ENCODE measurements around the gene GALNT8.
"Not testable (repeated sequence)": the region's sequence is repeated elsewhere in the genome, so short reads cannot be mapped to it uniquely, and the experiment has no call there.

Gene GALNT8, protein sequence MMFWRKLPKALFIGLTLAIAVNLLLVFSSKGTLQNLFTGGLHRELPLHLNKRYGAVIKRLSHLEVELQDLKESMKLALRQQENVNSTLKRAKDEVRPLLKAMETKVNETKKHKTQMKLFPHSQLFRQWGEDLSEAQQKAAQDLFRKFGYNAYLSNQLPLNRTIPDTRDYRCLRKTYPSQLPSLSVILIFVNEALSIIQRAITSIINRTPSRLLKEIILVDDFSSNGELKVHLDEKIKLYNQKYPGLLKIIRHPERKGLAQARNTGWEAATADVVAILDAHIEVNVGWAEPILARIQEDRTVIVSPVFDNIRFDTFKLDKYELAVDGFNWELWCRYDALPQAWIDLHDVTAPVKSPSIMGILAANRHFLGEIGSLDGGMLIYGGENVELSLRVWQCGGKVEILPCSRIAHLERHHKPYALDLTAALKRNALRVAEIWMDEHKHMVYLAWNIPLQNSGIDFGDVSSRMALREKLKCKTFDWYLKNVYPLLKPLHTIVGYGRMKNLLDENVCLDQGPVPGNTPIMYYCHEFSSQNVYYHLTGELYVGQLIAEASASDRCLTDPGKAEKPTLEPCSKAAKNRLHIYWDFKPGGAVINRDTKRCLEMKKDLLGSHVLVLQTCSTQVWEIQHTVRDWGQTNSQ

GRCh38 chr12:4719821-4720636 lies at the start of gene GALNT8:
GALNT8 (plus strand) TSS chr12:4720400; CDS start chr12:4720678, 278 bp downstream.
- no peak for DNase-seq (ENCODE audit: low read depth in 2 of 2, low spot score in 1 of 2)

- no peak for DNase-seq (ENCODE audit: low read depth in 2 of 2, low spot score in 1 of 2)
Observed at GRCh38 chr12:4679711-4680110, 40.5 kb upstream of the GALNT8 start.

GRCh38 chr12:4681732-4682131 lies 38.5 kb upstream of the GALNT8 start:
- DNase-seq (ENCODE audit: low read depth in 2 of 2, low spot score in 1 of 2), result no peak

GRCh38 chr12:4685317-4685716 lies 34.9 kb upstream of the GALNT8 start:
- no peak for DNase-seq (ENCODE audit: low read depth in 2 of 2, low spot score in 1 of 2)

GRCh38 chr12:4690760-4691159 lies 29.4 kb upstream of the GALNT8 start:
- DNase-seq (ENCODE audit: low read depth in 2 of 2, low spot score in 1 of 2), result no peak

GRCh38 chr12:4700621-4701026 lies 19.6 kb upstream of the GALNT8 start:
- no peak for DNase-seq (ENCODE audit: low read depth in 2 of 2, low spot score in 1 of 2)

- no peak for DNase-seq (ENCODE audit: low read depth in 2 of 2, low spot score in 1 of 2)
Observed at GRCh38 chr12:4701395-4702190, 18.6 kb upstream of the GALNT8 start.

GRCh38 chr12:4703676-4704075 lies 16.5 kb upstream of the GALNT8 start:
- no peak for DNase-seq (ENCODE audit: low read depth in 2 of 2, low spot score in 1 of 2)

GRCh38 chr12:4705824-4706223 lies 14.4 kb upstream of the GALNT8 start:
- no peak for DNase-seq (ENCODE audit: low read depth in 2 of 2, low spot score in 1 of 2)

DNA sequence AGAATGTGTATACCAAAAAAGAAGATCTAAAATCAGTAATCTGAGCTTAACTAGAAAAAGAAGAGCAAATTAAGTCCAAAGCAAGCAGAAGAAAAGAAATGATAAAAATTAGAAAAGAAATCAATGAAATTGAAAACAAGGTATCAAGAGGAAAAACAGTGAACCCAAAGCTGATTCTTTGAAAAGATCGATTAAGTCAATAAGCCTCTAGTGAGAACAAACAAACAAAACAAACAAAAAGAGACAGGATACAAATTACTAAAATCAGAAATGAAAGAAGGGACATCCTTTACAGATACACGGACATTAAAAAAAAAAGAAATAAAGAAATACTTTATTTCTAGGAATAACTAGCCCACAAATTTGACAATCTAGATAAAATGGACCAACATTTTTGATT lies 12.9 kb upstream of the GALNT8 start:
- DNase-seq (ENCODE audit: low read depth in 2 of 2, low spot score in 1 of 2), result no peak

DNA sequence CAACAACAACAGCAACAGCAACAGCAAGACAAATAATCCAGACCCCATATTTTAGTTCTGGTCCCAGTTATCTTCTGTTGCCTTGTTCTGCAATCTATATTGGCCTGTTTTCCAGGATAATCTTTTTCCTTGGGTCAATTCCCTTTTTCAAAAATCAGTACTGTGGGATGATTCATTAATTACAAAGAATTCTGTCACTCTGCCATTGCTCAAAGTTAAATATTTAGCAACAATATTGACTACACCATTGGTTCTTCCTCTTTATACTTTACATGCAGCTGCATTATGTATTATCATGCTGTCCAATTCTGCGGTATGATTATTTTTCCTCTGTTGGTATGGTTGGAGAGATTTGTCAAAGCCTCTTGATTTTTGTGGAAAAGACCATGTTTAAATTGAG lies 10.1 kb upstream of the GALNT8 start:
- no peak for DNase-seq (ENCODE audit: low read depth in 2 of 2, low spot score in 1 of 2)

GRCh38 chr12:4714879-4715278 lies 5.3 kb upstream of the GALNT8 start:
- DNase-seq (ENCODE audit: low read depth in 2 of 2, low spot score in 1 of 2), result no peak

- DNase-seq (ENCODE audit: low read depth in 2 of 2, low spot score in 1 of 2), result no peak
Observed at GRCh38 chr12:4717806-4718205, 2.4 kb upstream of the GALNT8 start.

- no peak for DNase-seq (ENCODE audit: low read depth in 2 of 2, low spot score in 1 of 2)
Observed at GRCh38 chr12:4720637-4720995, 416 bp downstream of the GALNT8 start.

GRCh38 chr12:4721587-4721986 lies 1.4 kb downstream of the GALNT8 start:
- not testable (repeated sequence) for DNase-seq (ENCODE audit: low read depth in 2 of 2, low spot score in 1 of 2)

- DNase-seq (ENCODE audit: low read depth in 2 of 2, low spot score in 1 of 2), result no peak
Observed at GRCh38 chr12:4723226-4723625, 3.0 kb downstream of the GALNT8 start.

GRCh38 chr12:4725057-4725456 lies 4.9 kb downstream of the GALNT8 start:
- DNase-seq (ENCODE audit: low read depth in 2 of 2, low spot score in 1 of 2), result no peak

DNA sequence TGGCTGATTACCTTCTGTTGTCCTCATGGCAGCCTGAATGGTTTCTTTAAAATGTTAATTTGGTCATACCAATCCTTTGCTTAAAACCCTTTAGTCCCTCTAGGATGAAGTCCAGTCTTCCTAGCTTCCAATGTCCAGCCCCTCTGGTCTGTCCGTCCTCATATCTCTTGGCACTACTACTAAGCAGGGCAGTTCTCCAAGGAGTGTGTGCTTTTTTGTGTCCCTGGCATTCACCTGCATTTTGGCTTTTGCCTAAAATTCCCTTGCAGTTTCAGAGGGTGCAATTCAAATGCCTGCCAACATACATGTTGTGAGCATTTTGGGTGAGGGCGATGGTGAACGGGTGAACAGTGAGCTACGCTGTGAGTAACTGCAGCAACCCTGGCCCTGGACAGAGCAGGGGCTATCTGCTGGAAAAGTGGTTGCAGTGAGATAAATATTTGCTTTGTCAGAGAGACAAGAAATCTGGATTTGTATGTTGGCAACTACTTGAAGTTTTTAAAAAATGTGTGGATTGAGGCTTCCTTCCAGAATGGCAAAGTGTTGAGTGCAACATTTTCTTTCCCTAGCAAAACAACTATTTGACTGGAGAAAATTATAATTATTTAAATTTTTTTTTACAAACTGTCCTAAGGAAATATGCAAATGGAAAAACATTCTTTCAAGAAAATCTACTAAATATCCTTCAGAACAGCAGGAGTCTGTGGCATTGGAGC lies 14.6 kb downstream of the GALNT8 start:
- no peak for DNase-seq (ENCODE audit: low read depth in 2 of 2, low spot score in 1 of 2)

- no peak for DNase-seq (ENCODE audit: low read depth in 2 of 2, low spot score in 1 of 2)
Observed at GRCh38 chr12:4736091-4736490, 15.9 kb downstream of the GALNT8 start.

DNA sequence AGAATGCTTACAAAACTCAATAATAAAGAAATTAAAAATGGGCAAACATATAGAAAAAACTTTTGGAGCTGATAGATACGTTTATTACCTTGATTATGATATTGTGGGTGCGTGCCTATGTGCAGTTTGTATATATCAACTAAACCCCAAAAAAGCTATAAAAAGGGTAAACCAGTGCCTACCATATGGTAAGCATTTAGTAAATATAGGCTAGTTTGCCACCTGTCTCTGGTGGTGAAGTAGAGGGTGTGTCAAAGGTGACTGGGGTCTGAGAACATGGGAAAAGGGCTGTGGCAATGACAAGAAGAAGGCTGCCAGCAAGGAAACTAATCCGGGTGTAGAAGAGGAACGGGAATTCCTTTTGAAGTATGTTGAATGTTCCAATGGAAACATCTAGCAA lies 18.3 kb downstream of the GALNT8 start:
- no peak for DNase-seq (ENCODE audit: low read depth in 2 of 2, low spot score in 1 of 2)

Measured in stimulated activated CD8-positive, alpha-beta memory T cell treated with anti-CD3 and anti-CD28 coated beads, Interleukin-4, amount 100 ng/mL, for 1 hour (primary cell).